NCI-H2196 (cell line): ENCODE results near the gene KRT23.

Experiments used
- DNase-seq: peaks from one replicate; lab custom pipeline; 2025; ENCODE audit not compliant: unreplicated experiment; lab: John Stamatoyannopoulos, UW

KRT23 gene

GRCh38 chr17:40937384-40937819 lies at the start of gene KRT23:
TSS of gene KRT23 (minus strand) at chr17:40937646. CDS start at chr17:40936603, 1,043 bp downstream.
- DNase-seq: no peak

- no peak for DNase-seq
Observed at GRCh38 chr17:40986920-40987319, 49.5 kb upstream of the KRT23 start.

- DNase-seq: no peak
Observed at GRCh38 chr17:40984226-40984625, 46.8 kb upstream of the KRT23 start, which contains the start of gene KRT40. TSS of gene KRT40 (minus strand) at chr17:40984326. CDS start at chr17:40984273, 53 bp downstream.

GRCh38 chr17:40981115-40981514 lies 43.7 kb upstream of the KRT23 start:
- DNase-seq: no peak

- DNase-seq: peak; percentile 7
Observed at GRCh38 chr17:40980596-40980995, 43.1 kb upstream of the KRT23 start.

- DNase-seq: no peak
Observed at GRCh38 chr17:40980117-40980516, 42.7 kb upstream of the KRT23 start.

- no peak for DNase-seq
Observed at GRCh38 chr17:40978575-40979151, 41.2 kb upstream of the KRT23 start.

- DNase-seq: no peak
Observed at GRCh38 chr17:40975516-40975915, 38.1 kb upstream of the KRT23 start.

- no peak for DNase-seq
Observed at GRCh38 chr17:40974366-40974765, 36.9 kb upstream of the KRT23 start.

GRCh38 chr17:40967582-40967981 lies 30.1 kb upstream of the KRT23 start:
- no peak for DNase-seq

- DNase-seq: no peak
Observed at GRCh38 chr17:40966848-40967247, 29.4 kb upstream of the KRT23 start, which contains the start of gene KRT39. TSS of gene KRT39 (minus strand) at chr17:40966948. CDS start at chr17:40966856, 92 bp downstream.

GRCh38 chr17:40963838-40964237 lies 26.4 kb upstream of the KRT23 start:
- DNase-seq: no peak

GRCh38 chr17:40962059-40962561 lies 24.7 kb upstream of the KRT23 start:
- DNase-seq: no peak

- DNase-seq: no peak
Observed at GRCh38 chr17:40961591-40961990, 24.1 kb upstream of the KRT23 start.

- DNase-seq: no peak
Observed at GRCh38 chr17:40960144-40960543, 22.7 kb upstream of the KRT23 start.

- no peak for DNase-seq
Observed at GRCh38 chr17:40958086-40958953, 20.9 kb upstream of the KRT23 start.

GRCh38 chr17:40956401-40957254 lies 19.2 kb upstream of the KRT23 start:
- DNase-seq: no peak

- DNase-seq: no peak
Observed at GRCh38 chr17:40953881-40954280, 16.4 kb upstream of the KRT23 start.

GRCh38 chr17:40952661-40953060 lies 15.2 kb upstream of the KRT23 start:
- DNase-seq: no peak

- no peak for DNase-seq
Observed at GRCh38 chr17:40952154-40952553, 14.7 kb upstream of the KRT23 start.

- DNase-seq: no peak
Observed at GRCh38 chr17:40951011-40951622, 13.7 kb upstream of the KRT23 start.
